K562 (cell line): ENCODE results near the gene GATA2. TPM values are rescaled to one million over a fixed set of nuclear protein-coding genes. Genes with fewer than 3 reads are reported as not detected.

Experiments used
- ARNT ChIP-seq, 2 experiments: fragments of 450-650 bp; IDR thresholded peaks; 2 replicates each; pipeline ENCODE4 v1.6.1; 2016; ENCODE audit warnings: mild to moderate bottlenecking in 1 of 2
- CREB3L1 ChIP-seq: fragments of 450-650 bp; IDR thresholded peaks from 2 replicates; pipeline ENCODE4 v1.6.1; 2014; ENCODE audit warnings: low read depth, mild to moderate bottlenecking, moderate library complexity, borderline replicate concordance
- FOXK1 ChIP-seq: sonication (generic); formaldehyde crosslinking; IDR thresholded peaks from 2 replicates; pipeline ENCODE4 v1.8.0; 2022; ENCODE audit warnings: missing genetic modification reagents, mild to moderate bottlenecking, borderline replicate concordance
- HMGN3 ChIP-seq: IDR thresholded peaks from 2 replicates; pipeline ENCODE4 v1.6.1; 2011; ENCODE audit warnings: borderline replicate concordance, low read depth, mild to moderate bottlenecking, mixed read lengths, low read length; ENCODE audit not compliant: insufficient read length; ENCODE audit errors: extremely low read depth
- HMGXB4 ChIP-seq: sonication (generic); formaldehyde crosslinking; IDR thresholded peaks from 2 replicates; pipeline ENCODE4 v1.8.1; 2023; ENCODE audit warnings: mild to moderate bottlenecking, missing genetic modification reagents
- ILF3 ChIP-seq: fragments of 450-650 bp; IDR thresholded peaks from 2 replicates; pipeline ENCODE4 v1.6.1; 2018; ENCODE audit warnings: antibody characterized with exemption, mild to moderate bottlenecking, moderate library complexity, borderline replicate concordance
- KAT7 ChIP-seq: sonication (generic); formaldehyde crosslinking; IDR thresholded peaks from 2 replicates; pipeline ENCODE4 v1.8.0; 2022; ENCODE audit warnings: missing genetic modification reagents, mild to moderate bottlenecking, borderline replicate concordance
- SAFB ChIP-seq: fragments of 200-400 bp; formaldehyde crosslinking; IDR thresholded peaks from 2 replicates; pipeline ENCODE4 v1.6.1; 2017; ENCODE audit warnings: low read depth, low read length, borderline replicate concordance
- SAP30 ChIP-seq: fragments of 200-600 bp; sonication (generic); IDR thresholded peaks from 2 replicates; pipeline ENCODE4 v1.6.1; 2012; ENCODE audit warnings: borderline replicate concordance, low read depth, mild to moderate bottlenecking, moderate library complexity, low read length, control low read depth, inconsistent platforms; ENCODE audit not compliant: insufficient read depth, poor library complexity, severe bottlenecking
- SIN3A ChIP-seq, 2 experiments: fragments of 150-350 bp in 1 of 2; IDR thresholded peaks; 2 replicates each; pipeline ENCODE4 v1.6.1; 2011 to 2016; ENCODE audit warnings: borderline replicate concordance in 2 of 2, low read depth in 2 of 2, low read length in 2 of 2, mild to moderate bottlenecking in 2 of 2, moderate library complexity in 2 of 2; ENCODE audit not compliant: control insufficient read depth in 1 of 2
- SRSF3 ChIP-seq: fragments of 200-400 bp; formaldehyde crosslinking; IDR thresholded peaks from 2 replicates; pipeline ENCODE4 v1.6.1; 2016; ENCODE audit warnings: mild to moderate bottlenecking, low read length, moderate library complexity; ENCODE audit not compliant: insufficient read depth
- TOE1 ChIP-seq, 2 experiments: fragments of 450-650 bp in 1 of 2; sonication (generic) in 1 of 2; formaldehyde crosslinking in 1 of 2; IDR thresholded peaks; 2 replicates each; pipeline versions ENCODE4 v1.7.1 to v1.8.0; 2016 to 2022; ENCODE audit warnings: borderline replicate concordance in 2 of 2, mild to moderate bottlenecking in 2 of 2, antibody characterized with exemption in 1 of 2, inconsistent platforms in 1 of 2, low read depth in 1 of 2, missing genetic modification reagents in 1 of 2, moderate library complexity in 1 of 2
- ZNF511 ChIP-seq: sonication (generic); formaldehyde crosslinking; IDR thresholded peaks from 2 replicates; pipeline ENCODE4 v1.8.0; 2022; ENCODE audit warnings: mild to moderate bottlenecking, missing genetic modification reagents
- ZNF717 ChIP-seq: fragments of 250-450 bp; sonication (Bioruptor Pico); IDR thresholded peaks from 2 replicates; pipeline ENCODE4 v1.5.0; 2021
- ZNF740 ChIP-seq, 3 experiments: fragments of 200-800 bp in 1 of 3; sonication (Bioruptor generic) in 1 of 3; sonication (generic) in 1 of 3; formaldehyde crosslinking in 1 of 3; IDR thresholded peaks; 2 replicates each; pipeline versions ENCODE4 v1.6.1 to v1.8.0; 2016 to 2022; ENCODE audit warnings: mild to moderate bottlenecking in 2 of 3, missing compliant biosample characterization in 2 of 3, missing genetic modification characterization in 2 of 3, missing genetic modification reagents in 1 of 3
- ZNF764 ChIP-seq: fragments of 250-450 bp; sonication (Bioruptor Pico); IDR thresholded peaks from 2 replicates; pipeline ENCODE4 v1.4.0; 2020; ENCODE audit warnings: low read depth, mild to moderate bottlenecking, moderate library complexity
- polyA plus RNA-seq, 8 experiments: library from polyadenylated mRNA; depleted of rRNA in 4 of 8; stranded (reverse) in 5 of 8; unstranded in 3 of 8; fragments of >200 nt; fragmentation: Nextera tagmentation in 2 of 8; fragmentation: Illumina TruSeq in 1 of 8; extraction: Ambion mirVana in 2 of 8; extraction: Trizol in 1 of 8; gene quantifications; 2 replicates each; pipeline versions ENCODE4 v1.2.1 to v1.2.3, GENCODE V29; 2011 to 2014; ENCODE audit warnings: inconsistent platforms in 1 of 8, missing spikeins in 1 of 8
- total RNA-seq, 7 experiments: library from RNA; depleted of rRNA in 6 of 7; stranded (reverse); fragments of >200 nt in 6 of 7; fragmentation: Illumina TruSeq in 2 of 7; extraction: Trizol in 2 of 7; gene quantifications; 2 replicates each; pipeline versions ENCODE4 v1.2.1 to v1.2.3, GENCODE V29; 2011 to 2021; ENCODE audit warnings: low replicate concordance in 1 of 7
- TF ChIP-seq, protein P1 (sequence below): sonication (generic); formaldehyde crosslinking; IDR thresholded peaks from 2 replicates; pipeline ENCODE4 v1.8.1; 2022; ENCODE audit warnings: missing genetic modification reagents

Gene GATA2
- total and polyA plus RNA-seq, 9 of the 15 experiments (the other 6 are each of a cell fraction or from before 2014, with no cell fraction given): 8.5 to 218 (median 50.8) TPM

DNA sequence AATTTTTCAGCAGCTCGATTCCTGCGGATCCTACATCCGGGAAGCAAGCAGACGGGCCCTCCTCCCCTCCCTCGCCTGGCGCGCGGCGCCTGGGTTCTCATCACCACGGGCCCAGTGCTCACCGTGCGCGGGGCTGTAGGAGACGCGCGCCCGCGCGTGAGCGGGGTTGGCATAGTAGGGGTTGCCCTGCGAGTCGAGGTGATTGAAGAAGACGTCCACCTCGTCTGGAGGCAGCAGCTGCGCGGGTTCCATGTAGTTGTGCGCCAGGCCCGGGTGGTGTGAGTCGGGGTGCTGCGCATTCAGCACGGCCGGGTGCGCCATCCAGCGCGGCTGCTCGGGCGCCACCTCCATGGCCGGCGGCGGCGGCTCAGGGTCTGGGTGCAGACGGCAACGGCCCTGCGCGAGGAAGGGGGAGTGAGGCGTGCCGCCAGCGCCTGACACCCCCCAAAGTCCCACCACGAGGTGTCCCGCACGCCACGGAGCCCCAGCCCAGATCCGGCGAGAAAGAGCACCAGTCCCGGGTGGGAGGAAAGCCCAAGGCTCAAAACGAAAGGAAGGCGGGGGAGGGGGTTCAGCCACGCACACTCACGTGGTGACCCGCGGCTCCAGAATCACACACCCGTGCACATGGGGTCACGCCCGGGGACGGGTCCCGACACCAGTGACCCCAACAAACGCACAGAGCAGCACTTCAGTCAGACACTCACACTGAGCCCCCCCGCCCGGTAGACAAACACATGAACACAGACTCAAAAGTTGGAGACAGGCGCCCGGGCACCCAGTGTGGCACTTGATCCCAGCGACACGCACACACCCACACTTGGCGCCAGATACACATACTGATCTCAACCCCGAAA, 6.1 kb downstream of the GATA2 start (continued):
- TF ChIP-seq, protein P1, sequence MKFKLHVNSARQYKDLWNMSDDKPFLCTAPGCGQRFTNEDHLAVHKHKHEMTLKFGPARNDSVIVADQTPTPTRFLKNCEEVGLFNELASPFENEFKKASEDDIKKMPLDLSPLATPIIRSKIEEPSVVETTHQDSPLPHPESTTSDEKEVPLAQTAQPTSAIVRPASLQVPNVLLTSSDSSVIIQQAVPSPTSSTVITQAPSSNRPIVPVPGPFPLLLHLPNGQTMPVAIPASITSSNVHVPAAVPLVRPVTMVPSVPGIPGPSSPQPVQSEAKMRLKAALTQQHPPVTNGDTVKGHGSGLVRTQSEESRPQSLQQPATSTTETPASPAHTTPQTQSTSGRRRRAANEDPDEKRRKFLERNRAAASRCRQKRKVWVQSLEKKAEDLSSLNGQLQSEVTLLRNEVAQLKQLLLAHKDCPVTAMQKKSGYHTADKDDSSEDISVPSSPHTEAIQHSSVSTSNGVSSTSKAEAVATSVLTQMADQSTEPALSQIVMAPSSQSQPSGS (CRISPR knock-in tag): no peak
- TF ChIP-seq ZNF740 (CRISPR knock-in tag; IDR thresholded peaks at IDR 0.05): no peak
- no peak for TF ChIP-seq ZNF740 (tag; IDR thresholded peaks at IDR 0.05)
- peak; percentile 46 to 69; a peak in 2 of 4 replicates for TF ChIP-seq SIN3A (IDR thresholded peaks at IDR 0.05; ENCODE audit: borderline replicate concordance in 2 of 2, control insufficient read depth in 1 of 2, low read depth in 2 of 2, low read length in 2 of 2)
- no peak for TF ChIP-seq ARNT (IDR thresholded peaks at IDR 0.05)
- no peak for TF ChIP-seq TOE1 (IDR thresholded peaks at IDR 0.05; ENCODE audit: borderline replicate concordance)
- TF ChIP-seq TOE1 (CRISPR knock-in tag; IDR thresholded peaks at IDR 0.05; ENCODE audit: borderline replicate concordance, low read depth): no peak
- TF ChIP-seq SRSF3: 0 out of 2 replicates have a peak, but pooled peaks have one; percentile 22
- no peak for TF ChIP-seq ZNF717 (CRISPR knock-in tag)
- TF ChIP-seq HMGN3: peak; percentile 75
- no peak for TF ChIP-seq ZNF511 (CRISPR knock-in tag)
- TF ChIP-seq HMGXB4: no peak
- peak; percentile 79; the same call in 1 of the 2 replicates for TF ChIP-seq KAT7 (CRISPR knock-in tag)
- TF ChIP-seq SAP30: peak; percentile 45
- peak; percentile 33; the same call in 1 of the 2 replicates for TF ChIP-seq SAFB
- no peak for TF ChIP-seq ZNF764
- TF ChIP-seq FOXK1 (CRISPR knock-in tag): no peak
- TF ChIP-seq ILF3: no peak
- TF ChIP-seq CREB3L1: no peak
